Hypothalamus (tissue), 51 donors: ENCODE measurements around the gene EML1.
A peak's percentile ranks its signal among the peaks of the same experiment; 100 is the strongest.

Source experiments
- DNase-seq, 51 donors: peaks; one replicate each; lab custom pipeline; 2025; lab: John Stamatoyannopoulos, UW

Gene EML1

GRCh38 chr14:99971941-99972747 is 178.9 kb downstream of the EML1 start:
- DNase-seq, result peak in 6 of 51 donors; percentile 11 to 49 (median 19)

GRCh38 chr14:99972748-99973466 is 179.7 kb downstream of the EML1 start:
- no peak for DNase-seq

- DNase-seq, result no peak
Measured at GRCh38 chr14:99975190-99975589, 182.0 kb downstream of the EML1 start.

- DNase-seq, result no peak
Measured at GRCh38 chr14:99976021-99976420, 182.8 kb downstream of the EML1 start.

GRCh38 chr14:99976681-99977080 is 183.5 kb downstream of the EML1 start:
- DNase-seq, result no peak

- DNase-seq, result no peak
Measured at GRCh38 chr14:99980299-99980698, 187.1 kb downstream of the EML1 start.

- DNase-seq, result no peak
Measured at GRCh38 chr14:99981806-99982205, 188.6 kb downstream of the EML1 start.

GRCh38 chr14:99982537-99983250 is 189.5 kb downstream of the EML1 start:
- DNase-seq, result peak in 22 of 51 donors; percentile 4 to 72 (median 37)

GRCh38 chr14:99983251-99984015 is 190.2 kb downstream of the EML1 start:
- no peak for DNase-seq

- no peak for DNase-seq
Measured at GRCh38 chr14:99984036-99984435, 190.8 kb downstream of the EML1 start.

- DNase-seq, result no peak
Measured at GRCh38 chr14:99986396-99986795, 193.2 kb downstream of the EML1 start.

- DNase-seq, result peak in 1 of 51 donors; percentile 23
Measured at GRCh38 chr14:99989032-99989431, 195.8 kb downstream of the EML1 start.

GRCh38 chr14:99990268-99991170 is 197.3 kb downstream of the EML1 start:
- no peak for DNase-seq

- no peak for DNase-seq
Measured at GRCh38 chr14:99991331-99991730, 198.1 kb downstream of the EML1 start.
